Sigmoid colon (tissue), 7 donors: ENCODE measurements around the gene NBDY. TPM values are rescaled to one million over a fixed set of nuclear protein-coding genes. Genes with fewer than 3 reads are reported as not detected.

Experiments
- DNase-seq: peaks from one replicate; pipeline ENCODE4 v3.0.0-alpha.2; 2019
- H3K27ac ChIP-seq, 4 donors: fragments of 200-600 bp; sonication (generic); one replicate each; pipeline ENCODE4 v1.5.1; 2016 to 2019; ENCODE audit warnings: mild to moderate bottlenecking in 1 of 4
- H3K27me3 ChIP-seq, 3 donors: fragments of 200-600 bp; sonication (generic); one replicate each; pipeline ENCODE4 v1.5.1; 2019; ENCODE audit warnings: mild to moderate bottlenecking in 1 of 3
- H3K36me3 ChIP-seq, 4 donors: fragments of 200-600 bp; sonication (generic); one replicate each; pipeline ENCODE4 v1.5.1; 2016 to 2019
- H3K4me1 ChIP-seq, 4 donors: fragments of 200-600 bp; sonication (generic); one replicate each; pipeline ENCODE4 v1.5.1; 2017 to 2019
- H3K4me3 ChIP-seq, 4 donors: fragments of 200-600 bp; sonication (generic); one replicate each; pipeline ENCODE4 v1.5.1; 2017 to 2019; ENCODE audit warnings: mild to moderate bottlenecking in 2 of 4, moderate library complexity in 1 of 4
- H3K9me3 ChIP-seq, 4 donors: fragments of 200-600 bp in 3 of 4; sonication (generic) in 3 of 4; one replicate each; pipeline versions ENCODE4 v1.5.1 to v1.6.1; 2013 to 2019
- CTCF ChIP-seq, 4 experiments: fragments of 450-650 bp in 3 of 4; fragments of 200-600 bp in 1 of 4; IDR thresholded peaks; one replicate each; pipeline ENCODE4 v1.5.1; 2016 to 2019; ENCODE audit warnings: antibody characterized with exemption in 4 of 4, mild to moderate bottlenecking in 3 of 4, moderate library complexity in 2 of 4
- EP300 ChIP-seq, 4 donors: sonication (generic); formaldehyde crosslinking; IDR thresholded peaks; one replicate each; pipeline ENCODE4 v1.6.1; 2017; ENCODE audit warnings: antibody characterized with exemption in 4 of 4
- POLR2A ChIP-seq, 2 donors: fragments of 450-650 bp; IDR thresholded peaks; one replicate each; pipeline ENCODE4 v1.6.1; 2016; ENCODE audit warnings: antibody characterized with exemption in 2 of 2, mild to moderate bottlenecking in 2 of 2, moderate library complexity in 2 of 2
- POLR2AphosphoS5 ChIP-seq, 4 donors: sonication (generic); formaldehyde crosslinking; IDR thresholded peaks; one replicate each; pipeline ENCODE4 v1.6.1; 2017; ENCODE audit warnings: antibody characterized with exemption in 4 of 4
- WGBS, 2 donors: extraction: QIAGEN DNeasy Blood & Tissue Kit; methylation state at CpG; one replicate each; pipeline ENCODE4 v1.1.7; 2013; 5-methylcytosine and 5-hydroxymethylcytosine counted together
- intact Hi-C: fragments of 100-400 bp; cut with DNase I; formaldehyde crosslinking; loops from one replicate; pipeline ENCODE4 v1.15.1; 2023
- polyA plus RNA-seq, 3 donors: library from polyadenylated mRNA; stranded (reverse); fragments of 200-250 nt; gene quantifications; one replicate each; pipeline ENCODE4 v1.2.3, GENCODE V29; 2013
- total RNA-seq, 4 donors: library from RNA; depleted of rRNA; stranded (reverse); fragments of >200 nt; gene quantifications; one replicate each; pipeline ENCODE4 v1.1.0, GENCODE V29; 2016
- donor health status: healthy with polysubstance abuse.
- donor health status: Bipolar disorder and iron deficiency.
- donor health status: healthy.

NBDY gene
- total and polyA plus RNA-seq, 7 donors: 7.2 to 28.2 (median 16.5) TPM

- no peak overlapping the region for H3K27ac ChIP-seq
- H3K36me3 ChIP-seq: no peaks in the 10 kb centered on the region
Measured at GRCh38 chrX:56811599-56811998, 82.6 kb downstream of the NBDY start.

GRCh38 chrX:56812515-56813105 is 83.6 kb downstream of the NBDY start:
- no peaks in the 10 kb centered on the region for H3K9me3 ChIP-seq
- H3K27me3 ChIP-seq: no peaks in the 10 kb centered on the region
- peak overlapping the region in 1 of 4 donors; percentile 11 for H3K27ac ChIP-seq
- TF ChIP-seq POLR2AphosphoS5 (IDR thresholded peaks at IDR 0.05) (no peak), CTCF (IDR thresholded peaks at IDR 0.05) (no peak), POLR2A (IDR thresholded peaks at IDR 0.05) (no peak), EP300 (IDR thresholded peaks at IDR 0.05) (no peak)
- WGBS, 2 donors: 6 to 27% methylated on average over 7 of the region's 7 CpGs
- DNase-seq: no peak
- H3K4me1 ChIP-seq: no peaks in the 10 kb centered on the region
- no peak overlapping the region for H3K4me3 ChIP-seq
- intact Hi-C loops: no loop called here
- no peaks in the 10 kb centered on the region for H3K36me3 ChIP-seq

More at GRCh38 chrX:56811599-56811998, 82.6 kb downstream of the NBDY start:
- Histone ChIP-seq H3K27me3 (no peaks in the 10 kb centered on the region), H3K4me1 (no peaks in the 10 kb centered on the region), H3K9me3 (no peaks in the 10 kb centered on the region), H3K4me3 (no peak overlapping the region)
- no peak for DNase-seq
- intact Hi-C loops: no loop called here
- whole genome bisulfite sequencing, 2 donors: 84 to 96% methylated on average over 5 of the region's 5 CpGs
- TF ChIP-seq POLR2A (IDR thresholded peaks at IDR 0.05) (no peak), POLR2AphosphoS5 (IDR thresholded peaks at IDR 0.05) (no peak), EP300 (IDR thresholded peaks at IDR 0.05) (no peak), CTCF (IDR thresholded peaks at IDR 0.05) (no peak)

GRCh38 chrX:56813318-56813837 is 84.3 kb downstream of the NBDY start:
- H3K36me3 ChIP-seq: no peaks in the 10 kb centered on the region
- TF ChIP-seq POLR2A (IDR thresholded peaks at IDR 0.05) (no peak), CTCF (IDR thresholded peaks at IDR 0.05) (no peak), EP300 (IDR thresholded peaks at IDR 0.05) (no peak)
- H3K27me3 ChIP-seq: no peaks in the 10 kb centered on the region
- no peak for DNase-seq
- no peaks in the 10 kb centered on the region for H3K9me3 ChIP-seq
- H3K27ac ChIP-seq: peak overlapping the region in 1 of 4 donors; percentile 11
- H3K4me1 ChIP-seq: no peaks in the 10 kb centered on the region
- intact Hi-C loops: no loop called here
- WGBS, 2 donors: 53 to 69% methylated on average over 7 of the region's 7 CpGs
- H3K4me3 ChIP-seq: no peak overlapping the region

DNA sequence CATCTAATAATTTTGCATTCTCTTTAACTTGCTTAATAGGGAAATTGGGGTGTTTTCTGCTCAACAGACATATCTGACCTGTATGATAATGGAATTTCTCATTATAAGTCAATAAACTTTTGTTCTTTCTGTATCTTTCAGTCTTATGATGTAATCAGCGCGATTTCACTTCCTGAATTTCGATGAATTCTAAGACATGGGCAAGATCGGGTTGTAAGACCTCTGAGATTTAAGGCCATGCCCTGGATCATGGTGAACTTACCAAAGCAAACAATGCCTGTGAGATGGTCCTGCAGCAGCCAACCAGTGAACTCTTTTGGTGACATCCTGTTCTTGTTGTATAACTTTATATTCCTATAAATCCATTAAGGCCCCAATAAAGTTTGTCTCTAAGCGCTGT is 88.1 kb downstream of the NBDY start:
- DNase-seq: no peak
- Histone ChIP-seq H3K27ac (no peak overlapping the region), H3K4me3 (no peak overlapping the region), H3K9me3 (no peaks in the 10 kb centered on the region), H3K4me1 (no peaks in the 10 kb centered on the region), H3K36me3 (peaks cover 0 to 4% (median 0%) of the 10 kb centered on the region in 4 donors), H3K27me3 (no peaks in the 10 kb centered on the region)
- TF ChIP-seq CTCF (IDR thresholded peaks at IDR 0.05) (no peak), EP300 (IDR thresholded peaks at IDR 0.05) (no peak), POLR2AphosphoS5 (IDR thresholded peaks at IDR 0.05) (no peak), POLR2A (IDR thresholded peaks at IDR 0.05) (no peak)
- intact Hi-C loops: no loop called here
- WGBS, 2 donors: 59 to 80% methylated on average over 5 of the region's 5 CpGs

DNA sequence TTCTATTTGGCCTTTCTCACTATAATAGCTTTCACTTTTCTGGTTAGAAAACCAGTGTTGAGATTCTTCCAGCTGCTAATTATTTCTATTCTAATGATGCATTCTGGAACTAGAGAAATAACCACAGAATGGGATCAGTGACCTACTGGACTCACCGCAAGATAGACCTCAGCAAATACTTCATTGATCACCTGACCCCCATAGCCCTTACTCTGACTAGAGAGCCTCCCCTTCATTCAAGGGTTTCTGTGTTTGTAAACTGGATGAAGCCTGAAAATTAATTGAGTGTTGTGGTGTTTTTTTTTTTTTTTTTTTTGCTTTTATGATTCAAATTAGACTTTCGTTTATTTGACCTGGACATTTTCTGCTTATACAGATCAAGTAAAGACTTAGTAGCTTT is 97.0 kb downstream of the NBDY start:
- DNase-seq: no peak
- Histone ChIP-seq H3K4me3 (no peak overlapping the region), H3K27ac (no peak overlapping the region), H3K9me3 (no peaks in the 10 kb centered on the region), H3K27me3 (no peaks in the 10 kb centered on the region), H3K4me1 (no peaks in the 10 kb centered on the region), H3K36me3 (peaks cover 0 to 4% (median 0%) of the 10 kb centered on the region in 4 donors)
- TF ChIP-seq CTCF (IDR thresholded peaks at IDR 0.05) (no peak), POLR2A (IDR thresholded peaks at IDR 0.05) (no peak), POLR2AphosphoS5 (IDR thresholded peaks at IDR 0.05) (no peak), EP300 (IDR thresholded peaks at IDR 0.05) (no peak)
- intact Hi-C loops: no loop called here
- 87 to 94% methylated on average over 2 of the region's 2 CpGs for WGBS, 2 donors
